ENCODE results near the gene GPR62.

GRCh38 chr3:51959651-51960050 is 4.5 kb downstream of the GPR62 start:
- no peak for TF ChIP-seq POLR2A (IDR thresholded peaks at IDR 0.05)
- TF ChIP-seq CTCF (IDR thresholded peaks at IDR 0.05) = no peak
- TF ChIP-seq POLR2AphosphoS5 (IDR thresholded peaks at IDR 0.05) = no peak

Data from prostate gland (tissue), 2 donors.